Neural cell (in vitro differentiated cells): ENCODE results near the gene STYK1.

Experiments
- CTCF ChIP-seq: fragments of 450-650 bp; IDR thresholded peaks from 2 replicates; pipeline ENCODE4 v1.5.1; 2014; ENCODE audit warnings: antibody characterized with exemption, mild to moderate bottlenecking, moderate library complexity; ENCODE audit not compliant: poor library complexity, severe bottlenecking
- EP300 ChIP-seq: fragments of 450-650 bp; conservative IDR thresholded peaks from 2 replicates; pipeline ENCODE4 v1.6.1; 2014; ENCODE audit warnings: antibody characterized with exemption, mild to moderate bottlenecking, moderate library complexity; ENCODE audit not compliant: poor library complexity, severe bottlenecking
- EZH2 ChIP-seq: fragments of 200-600, 300-800 bp; shearing (Covaris generic), sonication (generic); IDR thresholded peaks from 2 replicates; pipeline ENCODE4 v1.6.1; 2014; ENCODE audit warnings: antibody characterized with exemption, low read length, borderline replicate concordance, mild to moderate bottlenecking; ENCODE audit not compliant: insufficient read depth, poor library complexity, severe bottlenecking
- RAD21 ChIP-seq: fragments of 450-650 bp; conservative IDR thresholded peaks from 2 replicates; pipeline ENCODE4 v1.6.1; 2014; ENCODE audit warnings: antibody characterized with exemption, mild to moderate bottlenecking, moderate library complexity

GRCh38 chr12:10612984-10613348, 60.9 kb downstream of the STYK1 start:
- TF ChIP-seq CTCF (no peak), RAD21 (no peak), EZH2 (no peak), EP300 (no peak)
